Ramos (cell line): ENCODE results near the gene SULT1E1.

Experiments
- in situ Hi-C: fragments of 300-500 bp; cut with MboI; formaldehyde crosslinking; loops from one replicate; pipeline ENCODE4 v1.14.3; 2022; ENCODE audit warnings: low sequenced_read_pairs; ENCODE audit not compliant: unreplicated experiment

The SULT1E1 gene

GRCh38 chr4:69811166-69811565 lies 48.8 kb downstream of the SULT1E1 start:
- in situ Hi-C loops, result no loop called here

- in situ Hi-C loops, result no loop called here
Measured at GRCh38 chr4:69800599-69800998, 59.3 kb downstream of the SULT1E1 start.

GRCh38 chr4:69799337-69799736 lies 60.6 kb downstream of the SULT1E1 start:
- in situ Hi-C loops, result no loop called here

GRCh38 chr4:69793732-69794131 lies 66.2 kb downstream of the SULT1E1 start:
- in situ Hi-C loops, result no loop called here
